NCI-H187 treated with DMSO at 0.1 percent for 48 hours (cell line): ENCODE measurements around the gene MYEOV.

Experiments
- DNase-seq: peaks from one replicate; lab custom pipeline; 2025; lab: John Stamatoyannopoulos, UW

Gene MYEOV

GRCh38 chr11:69293819-69294505 is at the start of gene MYEOV:
Gene MYEOV (plus strand): TSS chr11:69294155. CDS start chr11:69295355, 1,200 bp downstream.
- DNase-seq, result no peak

- DNase-seq, result no peak
These were observed 49.7 kb upstream of the MYEOV start for GRCh38 chr11:69244266-69244665.

DNA sequence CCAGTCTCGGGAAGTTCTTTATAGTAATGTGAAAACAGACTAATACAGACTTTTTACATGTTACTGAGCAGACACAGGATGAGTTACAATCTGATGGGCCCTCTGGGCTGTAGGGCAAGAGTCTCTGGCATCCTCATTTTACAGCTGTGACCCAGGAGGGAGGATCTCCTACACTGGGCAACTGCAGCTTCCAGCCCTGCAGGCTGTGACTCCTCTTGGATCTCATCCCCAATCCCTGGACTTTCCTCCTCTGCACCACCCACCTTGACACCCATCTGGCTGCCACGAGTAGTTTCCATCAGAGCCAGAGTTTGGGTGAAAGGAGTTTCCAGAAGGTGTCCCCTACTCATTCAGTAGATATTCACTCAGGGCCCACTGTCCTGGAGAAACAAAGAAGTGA is 48.9 kb upstream of the MYEOV start:
- no peak for DNase-seq

DNA sequence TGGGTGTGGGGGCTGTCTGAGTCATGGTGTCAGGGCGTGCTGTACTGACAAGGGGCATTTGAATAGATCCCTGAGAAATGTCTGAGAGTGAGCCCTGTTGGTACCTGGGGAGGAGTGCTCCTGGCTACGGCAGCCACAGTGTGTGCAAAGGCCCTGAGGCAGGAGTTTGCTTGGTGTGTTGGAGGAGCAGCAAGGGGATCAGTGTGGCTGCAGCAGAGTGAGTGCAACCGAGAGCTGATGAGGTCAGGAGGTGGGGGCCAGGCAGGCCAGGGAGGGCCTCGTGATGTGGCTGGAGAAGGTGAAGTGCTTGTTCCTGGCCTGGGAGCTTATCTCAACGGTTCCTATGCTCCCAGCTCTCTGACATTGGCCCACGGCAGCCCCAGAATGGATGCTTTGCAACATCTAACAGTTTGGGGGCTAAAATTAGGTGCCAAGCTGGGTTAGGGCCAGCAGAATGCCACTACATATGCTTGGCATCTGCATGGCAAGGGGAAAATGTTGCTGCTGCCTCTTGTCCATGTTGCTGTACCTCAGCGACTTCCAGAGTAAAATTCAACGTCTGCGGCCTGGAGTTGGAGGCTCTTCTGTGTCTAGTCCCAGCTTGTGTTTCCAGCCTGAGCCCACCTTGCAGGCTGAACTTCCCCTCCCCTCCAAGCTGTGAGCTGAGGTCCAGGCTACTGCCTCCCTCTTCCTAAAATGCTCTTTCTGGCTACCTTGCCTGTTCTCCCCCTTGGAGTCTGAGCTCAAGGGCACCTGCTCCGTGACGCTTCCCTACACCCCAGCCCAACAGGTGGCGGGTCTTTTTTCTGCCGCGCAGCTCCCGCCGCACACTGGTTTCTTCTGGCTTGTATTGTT is 48.2 kb upstream of the MYEOV start:
- DNase-seq, result no peak

- DNase-seq, result no peak
These were observed 44.4 kb upstream of the MYEOV start for GRCh38 chr11:69249311-69250185.

- DNase-seq, result no peak
These were observed 43.5 kb upstream of the MYEOV start for GRCh38 chr11:69250186-69251056.

GRCh38 chr11:69251057-69251393 is 42.9 kb upstream of the MYEOV start:
- no peak for DNase-seq

GRCh38 chr11:69251639-69252489 is 42.1 kb upstream of the MYEOV start:
- no peak for DNase-seq

GRCh38 chr11:69252490-69252837 is 41.5 kb upstream of the MYEOV start:
- no peak for DNase-seq

GRCh38 chr11:69253028-69253427 is 40.9 kb upstream of the MYEOV start:
- DNase-seq, result no peak

- no peak for DNase-seq
These were observed 36.8 kb upstream of the MYEOV start for GRCh38 chr11:69257134-69257533.

DNA sequence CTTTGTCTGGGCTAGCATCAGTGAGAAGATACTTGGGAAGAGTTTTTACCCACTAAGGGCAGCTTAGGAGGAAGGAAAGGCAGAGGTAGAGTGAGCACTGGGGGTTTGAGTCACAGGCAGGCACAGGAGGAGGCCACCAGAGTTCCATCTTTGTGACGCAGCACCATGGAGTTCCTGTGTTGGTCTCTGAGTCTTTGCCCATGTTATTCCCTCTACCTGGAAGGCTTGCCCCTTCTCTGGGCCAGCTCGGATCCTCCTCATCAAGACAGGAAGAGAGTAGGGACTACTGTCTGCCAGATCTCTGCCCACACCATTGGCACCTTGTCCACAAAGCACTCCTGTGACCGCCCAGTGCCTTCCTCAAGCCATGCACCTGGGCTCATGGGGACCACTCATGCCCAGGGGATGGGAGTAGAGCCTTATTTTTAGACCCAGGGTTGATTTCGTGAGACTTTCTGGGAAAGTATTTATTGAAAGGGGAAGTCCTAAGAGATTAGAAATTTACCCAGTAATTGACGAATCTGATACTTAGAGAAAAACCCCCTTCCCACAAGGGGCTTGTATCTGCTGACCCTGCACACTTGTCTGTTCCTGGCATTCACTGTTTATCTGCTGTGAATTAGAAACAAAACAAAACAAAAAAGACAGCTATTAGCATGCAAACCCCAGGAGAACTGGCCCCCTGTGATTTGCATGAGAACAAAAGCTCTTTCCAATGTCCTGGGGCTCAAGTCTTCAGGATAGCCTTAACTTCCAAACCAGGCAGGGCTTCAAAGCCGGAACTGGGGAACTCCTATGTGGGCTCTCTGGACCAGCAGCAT is 35.9 kb upstream of the MYEOV start:
- DNase-seq, result no peak

DNA sequence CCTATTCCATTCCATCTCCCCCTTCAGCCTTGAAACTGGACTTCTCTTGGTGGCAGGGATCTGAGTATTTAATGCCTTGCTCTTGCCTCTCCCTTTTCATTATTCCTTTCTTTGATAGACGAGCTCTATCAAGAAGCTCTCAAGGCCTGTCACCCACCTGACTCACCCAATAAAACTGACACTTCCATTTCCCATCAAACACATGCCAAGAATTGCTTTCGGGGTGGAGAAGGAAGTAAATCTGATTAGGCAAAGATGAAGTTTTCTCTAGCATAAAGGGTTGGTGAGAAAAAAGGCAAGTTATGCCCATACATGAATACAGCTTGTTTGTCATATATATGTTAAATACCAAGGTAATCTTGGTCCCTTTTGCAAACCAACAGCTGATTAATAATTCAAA is 34.9 kb upstream of the MYEOV start:
- DNase-seq, result no peak

- no peak for DNase-seq
These were observed 33.3 kb upstream of the MYEOV start for GRCh38 chr11:69260622-69261021.

GRCh38 chr11:69261116-69261515 is 32.8 kb upstream of the MYEOV start:
- no peak for DNase-seq

GRCh38 chr11:69262918-69263735 is 30.8 kb upstream of the MYEOV start:
- no peak for DNase-seq

- no peak for DNase-seq
These were observed 30.3 kb upstream of the MYEOV start for GRCh38 chr11:69263736-69264052.

DNA sequence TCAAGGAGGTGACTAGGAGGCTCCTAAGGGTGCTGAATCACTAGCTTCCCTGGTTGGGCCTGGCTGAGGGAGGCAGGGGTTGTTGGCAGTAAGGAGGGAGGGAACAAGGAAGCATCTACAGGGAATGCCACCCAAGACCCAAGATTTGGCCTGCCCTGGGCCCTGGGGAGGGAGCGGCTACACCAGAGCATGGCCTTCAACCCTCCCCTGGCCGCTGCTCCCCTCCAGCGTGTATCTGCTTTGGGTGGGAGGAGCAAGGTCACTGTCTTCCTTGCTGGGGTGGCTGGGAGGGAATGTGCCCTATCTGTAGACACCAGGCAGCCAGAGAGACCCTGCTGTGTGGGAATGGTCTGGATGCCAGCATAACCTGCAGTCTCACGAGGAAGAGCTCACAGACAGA is 29.5 kb upstream of the MYEOV start:
- DNase-seq, result no peak

DNA sequence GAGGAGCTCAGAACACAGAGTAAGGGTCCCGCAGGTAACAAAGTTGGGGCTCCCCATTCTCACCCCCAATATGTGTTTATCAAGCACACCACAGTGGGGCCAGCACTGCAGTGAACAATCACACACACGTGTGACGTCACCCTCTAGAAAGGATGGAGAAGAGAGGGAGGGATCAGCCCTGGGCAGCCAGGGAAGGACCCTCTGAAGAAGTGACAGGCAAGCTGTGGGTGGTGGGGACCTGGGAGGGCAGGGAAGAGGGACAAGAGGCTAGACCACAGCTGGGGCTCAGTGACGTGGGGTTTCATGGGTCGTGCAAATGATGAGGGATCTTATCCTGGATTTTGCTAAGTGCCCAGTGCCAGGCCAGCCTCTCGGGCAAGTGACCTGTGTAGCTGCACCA is 28.7 kb upstream of the MYEOV start:
- no peak for DNase-seq
